ENCODE data around the gene TTC22.

GRCh38 chr1:54803761-54804470 lies 2.8 kb upstream of the TTC22 start:
- TF ChIP-seq CTCF (IDR thresholded peaks at IDR 0.05; ENCODE audit: borderline replicate concordance, extremely low read depth, low read length, poor library complexity, severe bottlenecking): no peak
- no peak for TF ChIP-seq EZH2 (IDR thresholded peaks at IDR 0.05; ENCODE audit: borderline replicate concordance, low read depth, low read length, severe bottlenecking)
